ENCODE results near the gene ARHGEF25.

DNA sequence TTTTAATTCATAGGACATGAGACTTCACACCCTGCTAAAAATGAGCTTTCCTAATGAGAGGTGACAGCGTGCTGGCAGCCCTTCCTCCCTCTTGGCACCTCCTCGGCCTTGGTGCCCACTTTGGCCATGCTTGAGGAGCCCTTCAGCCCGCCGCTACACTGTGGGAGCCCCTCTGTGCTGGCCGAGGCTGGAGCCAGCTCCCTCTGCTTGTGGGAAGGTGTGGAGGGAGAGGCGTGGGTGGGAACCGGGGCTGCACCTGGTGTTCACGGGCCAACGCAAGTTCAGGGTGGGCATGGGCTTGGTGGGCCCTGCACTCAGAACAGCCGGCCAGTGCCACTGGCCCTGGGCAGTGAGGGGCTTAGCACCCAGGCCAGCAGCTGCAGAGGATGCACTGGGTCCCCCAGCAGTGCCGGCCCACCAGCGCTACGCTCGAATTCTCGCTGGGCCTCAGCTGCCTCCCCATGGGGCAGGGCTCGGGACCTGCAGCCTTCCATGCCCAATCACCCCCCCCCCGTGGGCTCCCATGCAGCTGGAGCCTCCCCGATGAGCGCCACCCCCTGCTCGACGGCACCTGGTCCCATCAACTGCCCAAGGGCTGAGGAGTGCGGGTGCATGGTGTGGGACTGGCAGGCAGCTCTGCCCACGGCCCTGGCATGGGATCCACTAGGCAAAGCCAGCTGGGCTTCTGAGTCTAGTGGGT is 44.5 kb downstream of the ARHGEF25 start:
- TF ChIP-seq, protein P1, sequence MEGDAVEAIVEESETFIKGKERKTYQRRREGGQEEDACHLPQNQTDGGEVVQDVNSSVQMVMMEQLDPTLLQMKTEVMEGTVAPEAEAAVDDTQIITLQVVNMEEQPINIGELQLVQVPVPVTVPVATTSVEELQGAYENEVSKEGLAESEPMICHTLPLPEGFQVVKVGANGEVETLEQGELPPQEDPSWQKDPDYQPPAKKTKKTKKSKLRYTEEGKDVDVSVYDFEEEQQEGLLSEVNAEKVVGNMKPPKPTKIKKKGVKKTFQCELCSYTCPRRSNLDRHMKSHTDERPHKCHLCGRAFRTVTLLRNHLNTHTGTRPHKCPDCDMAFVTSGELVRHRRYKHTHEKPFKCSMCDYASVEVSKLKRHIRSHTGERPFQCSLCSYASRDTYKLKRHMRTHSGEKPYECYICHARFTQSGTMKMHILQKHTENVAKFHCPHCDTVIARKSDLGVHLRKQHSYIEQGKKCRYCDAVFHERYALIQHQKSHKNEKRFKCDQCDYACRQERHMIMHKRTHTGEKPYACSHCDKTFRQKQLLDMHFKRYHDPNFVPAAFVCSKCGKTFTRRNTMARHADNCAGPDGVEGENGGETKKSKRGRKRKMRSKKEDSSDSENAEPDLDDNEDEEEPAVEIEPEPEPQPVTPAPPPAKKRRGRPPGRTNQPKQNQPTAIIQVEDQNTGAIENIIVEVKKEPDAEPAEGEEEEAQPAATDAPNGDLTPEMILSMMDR (IDR thresholded peaks at IDR 0.05) = no peak
- TF ChIP-seq POLR2A (IDR thresholded peaks at IDR 0.05) = no peak
